Ascending aorta (tissue), 2 donors: Measurements from ENCODE around the gene ZMAT5. TPM values are rescaled to one million over a fixed set of nuclear protein-coding genes. Genes with fewer than 3 reads are reported as not detected.

Experiments
- DNase-seq, 2 donors: peaks; one replicate each; pipeline ENCODE4 v3.0.0-alpha.2; 2019; ENCODE audit warnings: low spot score in 2 of 2
- H3K27ac ChIP-seq, 2 donors: fragments of 200-600 bp; sonication (generic); one replicate each; pipeline ENCODE4 v1.5.1; 2016 to 2017; ENCODE audit warnings: mild to moderate bottlenecking in 1 of 2
- H3K27me3 ChIP-seq: fragments of 200-600 bp; sonication (generic); one replicate; pipeline ENCODE4 v1.5.1; 2017
- H3K36me3 ChIP-seq, 2 donors: fragments of 200-600 bp; sonication (generic); one replicate each; pipeline ENCODE4 v1.5.1; 2016
- H3K4me1 ChIP-seq, 2 donors: fragments of 200-600 bp; sonication (generic); one replicate each; pipeline ENCODE4 v1.5.1; 2016 to 2017; ENCODE audit warnings: mild to moderate bottlenecking in 1 of 2
- H3K4me3 ChIP-seq, 2 donors: fragments of 200-600 bp; sonication (generic); one replicate each; pipeline ENCODE4 v1.5.1; 2016 to 2017; ENCODE audit warnings: mild to moderate bottlenecking in 1 of 2
- H3K9me3 ChIP-seq, 2 donors: fragments of 200-600 bp; sonication (generic); one replicate each; pipeline ENCODE4 v1.5.1; 2016
- intact Hi-C: fragments of 100-400 bp; cut with DNase I; formaldehyde crosslinking; loops from one replicate; pipeline ENCODE4 v1.15.1; 2023
- total RNA-seq: library from RNA; depleted of rRNA; stranded (reverse); fragments of >200 nt; gene quantifications from one replicate; pipeline ENCODE4 v1.1.0, GENCODE V29; 2016
- TF ChIP-seq, protein P1 (sequence below), 3 experiments: fragments of 200-600 bp in 2 of 3; fragments of 450-650 bp in 1 of 3; sonication (generic) in 2 of 3; IDR thresholded peaks; one replicate each; pipeline ENCODE4 v1.5.1; 2016 to 2019; ENCODE audit warnings: antibody characterized with exemption in 3 of 3, mild to moderate bottlenecking in 1 of 3, moderate library complexity in 1 of 3

The ZMAT5 gene
- total RNA-seq, 1 donor from 2014 or later, result 59.3 TPM

DNA sequence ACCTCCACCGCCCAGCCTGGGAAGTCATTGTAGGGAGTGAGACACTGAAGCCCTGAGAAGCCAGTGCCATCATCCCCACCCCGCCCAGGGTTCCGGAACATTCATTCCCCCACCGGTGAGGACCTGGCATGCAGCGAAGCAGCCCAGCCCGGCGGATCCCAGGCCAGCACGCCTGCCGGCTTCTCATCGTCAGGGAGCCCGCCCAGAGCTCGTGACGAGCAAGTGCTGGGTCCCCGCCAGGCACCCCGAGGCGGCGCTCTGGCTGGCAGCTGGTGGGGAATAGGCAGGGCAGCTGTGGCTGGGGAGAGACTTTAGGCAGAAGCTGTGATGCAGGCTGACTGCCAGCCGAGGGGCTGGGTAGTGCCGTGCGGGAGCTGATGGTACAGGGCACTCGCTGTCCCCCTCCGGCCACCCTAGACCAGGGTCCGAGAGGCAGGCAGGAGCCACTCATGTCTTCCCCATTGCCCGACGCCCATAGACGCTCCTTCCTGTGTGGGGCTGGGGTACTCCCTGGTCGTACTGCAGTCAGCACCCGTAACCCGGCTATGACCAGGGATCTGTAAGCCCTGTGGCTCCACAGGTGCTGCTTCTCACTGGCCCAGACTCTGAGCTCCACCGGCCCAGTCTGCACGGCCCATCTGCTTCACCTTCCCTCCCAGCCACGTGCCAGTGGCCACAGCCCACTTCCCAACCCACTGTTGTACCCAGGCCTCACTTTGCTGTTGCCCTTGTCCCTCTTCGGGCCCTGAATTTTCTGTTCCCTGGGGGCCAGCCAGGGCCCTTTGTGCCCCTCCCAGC, 71.5 kb downstream of the ZMAT5 start:
- TF ChIP-seq, protein P1, sequence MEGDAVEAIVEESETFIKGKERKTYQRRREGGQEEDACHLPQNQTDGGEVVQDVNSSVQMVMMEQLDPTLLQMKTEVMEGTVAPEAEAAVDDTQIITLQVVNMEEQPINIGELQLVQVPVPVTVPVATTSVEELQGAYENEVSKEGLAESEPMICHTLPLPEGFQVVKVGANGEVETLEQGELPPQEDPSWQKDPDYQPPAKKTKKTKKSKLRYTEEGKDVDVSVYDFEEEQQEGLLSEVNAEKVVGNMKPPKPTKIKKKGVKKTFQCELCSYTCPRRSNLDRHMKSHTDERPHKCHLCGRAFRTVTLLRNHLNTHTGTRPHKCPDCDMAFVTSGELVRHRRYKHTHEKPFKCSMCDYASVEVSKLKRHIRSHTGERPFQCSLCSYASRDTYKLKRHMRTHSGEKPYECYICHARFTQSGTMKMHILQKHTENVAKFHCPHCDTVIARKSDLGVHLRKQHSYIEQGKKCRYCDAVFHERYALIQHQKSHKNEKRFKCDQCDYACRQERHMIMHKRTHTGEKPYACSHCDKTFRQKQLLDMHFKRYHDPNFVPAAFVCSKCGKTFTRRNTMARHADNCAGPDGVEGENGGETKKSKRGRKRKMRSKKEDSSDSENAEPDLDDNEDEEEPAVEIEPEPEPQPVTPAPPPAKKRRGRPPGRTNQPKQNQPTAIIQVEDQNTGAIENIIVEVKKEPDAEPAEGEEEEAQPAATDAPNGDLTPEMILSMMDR (IDR thresholded peaks at IDR 0.05), result no peak
- H3K4me1 ChIP-seq, result no peaks in the 10 kb centered on the region
- no peak for DNase-seq
- H3K27ac ChIP-seq, result no peak overlapping the region
- intact Hi-C loops, result no loop called here
- no peaks in the 10 kb centered on the region for H3K27me3 ChIP-seq
- no peaks in the 10 kb centered on the region for H3K9me3 ChIP-seq
- peaks cover 16 to 38% of the 10 kb centered on the region in 2 donors for H3K36me3 ChIP-seq
- no peak overlapping the region for H3K4me3 ChIP-seq

DNA sequence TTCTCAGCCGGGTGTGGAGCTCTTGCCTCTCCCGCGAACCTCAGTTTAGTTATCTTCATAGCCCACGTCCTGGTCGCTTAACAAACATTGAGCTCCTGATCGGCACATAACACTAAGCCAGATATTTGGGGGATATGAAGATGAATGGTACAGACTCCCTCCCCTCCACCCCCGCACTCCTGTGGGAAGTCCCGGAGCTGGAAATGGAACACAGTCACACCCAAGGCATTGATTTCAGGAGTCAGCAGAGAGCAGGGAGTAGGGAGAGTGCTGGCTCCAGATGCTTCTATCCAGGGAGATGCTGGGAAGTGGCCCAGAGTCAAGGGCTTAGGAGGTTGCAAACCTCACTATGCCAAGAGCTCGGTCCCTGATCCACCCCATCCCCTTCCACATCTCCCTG, 73.1 kb downstream of the ZMAT5 start:
- Histone ChIP-seq H3K36me3 (peaks cover 16 to 38% of the 10 kb centered on the region in 2 donors), H3K4me1 (no peaks in the 10 kb centered on the region), H3K27me3 (no peaks in the 10 kb centered on the region), H3K9me3 (no peaks in the 10 kb centered on the region), H3K4me3 (no peak overlapping the region), H3K27ac (no peak overlapping the region)
- no peak for DNase-seq
- intact Hi-C loops, result loop anchor here (5.0 kb wide), 1 partner anchor 394 kb away; no protein-coding TSS in a partner anchor
- TF ChIP-seq, protein P1 (IDR thresholded peaks at IDR 0.05), result no peak

- no peak overlapping the region for H3K4me3 ChIP-seq
- no peaks in the 10 kb centered on the region for H3K4me1 ChIP-seq
- peaks cover 16 to 38% of the 10 kb centered on the region in 2 donors for H3K36me3 ChIP-seq
- H3K27me3 ChIP-seq, result no peaks in the 10 kb centered on the region
- no peak for DNase-seq
- H3K27ac ChIP-seq, result no peak overlapping the region
- TF ChIP-seq, protein P1 (IDR thresholded peaks at IDR 0.05), result no peak
- H3K9me3 ChIP-seq, result no peaks in the 10 kb centered on the region
- intact Hi-C loops, result loop anchor here (5.0 kb wide), 1 partner anchor 394 kb away; no protein-coding TSS in a partner anchor
Observed at GRCh38 chr22:29693161-29693560, 73.6 kb downstream of the ZMAT5 start.

DNA sequence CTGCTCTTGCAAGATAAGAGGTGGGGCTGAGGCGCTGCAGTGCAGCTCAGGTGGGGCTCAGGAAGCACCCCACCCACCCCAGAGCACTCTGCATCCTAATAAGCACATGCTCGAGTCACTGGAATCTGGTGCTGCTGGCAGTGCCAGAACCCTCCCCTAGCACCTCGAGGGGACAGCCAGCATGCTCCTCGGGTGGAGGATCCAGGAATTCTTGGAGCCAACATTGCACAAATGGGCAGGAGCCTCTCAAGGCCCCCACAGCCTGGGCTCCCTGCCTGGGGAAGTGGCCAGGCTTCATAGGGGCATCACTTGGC, 74.5 kb downstream of the ZMAT5 start:
- intact Hi-C loops, result loop anchor here (5.0 kb wide), 1 partner anchor 395 kb away; no protein-coding TSS in a partner anchor
- Histone ChIP-seq H3K4me1 (no peaks in the 10 kb centered on the region), H3K36me3 (peaks cover 20 to 39% of the 10 kb centered on the region in 2 donors), H3K9me3 (no peaks in the 10 kb centered on the region), H3K27ac (no peak overlapping the region), H3K4me3 (no peak overlapping the region), H3K27me3 (no peaks in the 10 kb centered on the region)
- no peak for DNase-seq
- TF ChIP-seq, protein P1 (IDR thresholded peaks at IDR 0.05), result no peak

DNA sequence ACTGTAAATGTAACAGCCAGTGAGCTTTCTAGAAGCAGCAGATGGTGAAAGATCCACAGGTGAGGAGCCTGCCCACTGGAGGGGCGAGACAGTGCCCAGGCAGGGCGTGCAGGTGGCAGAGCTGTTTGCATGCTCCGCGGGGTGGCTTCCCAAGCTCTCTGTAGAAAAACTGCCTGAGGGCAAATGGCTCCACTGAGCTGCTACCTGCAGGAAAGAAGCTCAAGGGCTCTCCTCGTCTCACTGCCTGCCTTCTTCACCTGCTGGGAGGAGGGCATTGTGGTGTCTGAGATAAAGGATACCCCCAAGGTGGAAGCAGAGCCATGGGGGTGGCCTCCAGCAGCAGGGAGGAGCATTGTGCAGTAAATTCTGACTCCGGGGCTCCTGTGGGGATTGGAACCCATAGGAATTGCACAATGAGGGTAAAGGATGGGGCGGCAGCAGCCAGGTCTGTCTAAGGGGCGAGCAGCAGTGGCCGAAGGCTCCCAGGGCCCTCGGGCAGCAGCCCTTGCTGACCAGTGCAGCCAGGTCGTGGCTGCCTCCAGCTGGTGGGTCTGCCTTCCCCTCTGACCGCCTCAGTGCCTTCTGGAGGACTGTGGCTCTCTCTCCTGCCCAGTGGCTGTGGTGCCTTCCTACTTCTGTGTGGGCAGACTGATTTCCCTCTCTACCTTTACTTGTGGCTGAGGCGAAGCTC, 75.0 kb downstream of the ZMAT5 start:
- H3K27ac ChIP-seq, result no peak overlapping the region
- TF ChIP-seq, protein P1 (IDR thresholded peaks at IDR 0.05), result no peak
- no peaks in the 10 kb centered on the region for H3K27me3 ChIP-seq
- H3K4me1 ChIP-seq, result no peaks in the 10 kb centered on the region
- no peak for DNase-seq
- no peak overlapping the region for H3K4me3 ChIP-seq
- intact Hi-C loops, result loop anchor here (5.0 kb wide), 1 partner anchor 396 kb away; no protein-coding TSS in a partner anchor
- peaks cover 24 to 44% of the 10 kb centered on the region in 2 donors for H3K36me3 ChIP-seq
- no peaks in the 10 kb centered on the region for H3K9me3 ChIP-seq
